ENCODE data around the gene YES1. TPM values are rescaled to one million over a fixed set of nuclear protein-coding genes. Genes with fewer than 3 reads are reported as not detected.

The YES1 gene
- total RNA-seq, 2 donors from 2014 or later, result 62.8 to 78.8 TPM

- 100% methylated on average over 2 of the region's 2 CpGs; no CpG with 5 or more reads in 1 of the 2 experiments for WGBS, 2 experiments (ENCODE audit: insufficient coverage in 1 of 2, insufficient read length in 1 of 2)
- peaks cover 32% of the 10 kb centered on the region for H3K4me1 Mint-ChIP-seq
- no peak overlapping the region for H3K4me3 ChIP-seq (ENCODE audit: low read length)
- no peaks in the 10 kb centered on the region for H3K9me3 Mint-ChIP-seq
- no peak for TF ChIP-seq CTCF (conservative IDR thresholded peaks at IDR 0.05)
- no peaks in the 10 kb centered on the region for H3K36me3 ChIP-seq (ENCODE audit: control insufficient read depth, insufficient read depth, low read length)
- DNase-seq, result no peak
- H3K4me3 Mint-ChIP-seq, result no peak overlapping the region
- no peak overlapping the region for H3K27ac ChIP-seq (ENCODE audit: low read depth, low read length)
- no peak overlapping the region for H3K27ac Mint-ChIP-seq
- H3K27me3 Mint-ChIP-seq (ENCODE audit: insufficient read depth), result no peaks in the 10 kb centered on the region
- H3K9me3 ChIP-seq (ENCODE audit: control insufficient read depth, low read length), result no peaks in the 10 kb centered on the region
- no peak overlapping the region for H3K9ac ChIP-seq (ENCODE audit: extremely low read depth, low read length, poor library complexity, severe bottlenecking)
- H3K36me3 Mint-ChIP-seq (ENCODE audit: low read depth), result no peaks in the 10 kb centered on the region
- H3K27me3 ChIP-seq (ENCODE audit: control insufficient read depth, insufficient read depth, low read length, poor library complexity, severe bottlenecking), result no peaks in the 10 kb centered on the region
- H3K4me1 ChIP-seq (ENCODE audit: control insufficient read depth, insufficient read depth, low read length), result no peaks in the 10 kb centered on the region
Measured at GRCh38 chr18:808502-808901, 3.5 kb downstream of the YES1 start.

GRCh38 chr18:808086-808485 lies 4.0 kb downstream of the YES1 start:
- no peak overlapping the region for H3K4me3 ChIP-seq (ENCODE audit: low read length)
- TF ChIP-seq CTCF (conservative IDR thresholded peaks at IDR 0.05), result no peak
- no peak overlapping the region for H3K9ac ChIP-seq (ENCODE audit: extremely low read depth, low read length, poor library complexity, severe bottlenecking)
- no peak overlapping the region for H3K27ac ChIP-seq (ENCODE audit: low read depth, low read length)
- no peak overlapping the region for H3K4me3 Mint-ChIP-seq
- H3K9me3 Mint-ChIP-seq, result no peaks in the 10 kb centered on the region
- WGBS, 2 experiments (ENCODE audit: insufficient coverage in 1 of 2, insufficient read length in 1 of 2), result 80 to 95% methylated on average over 3 to 4 of the region's 5 CpGs
- H3K4me1 Mint-ChIP-seq, result peaks cover 29% of the 10 kb centered on the region
- H3K27ac Mint-ChIP-seq, result no peak overlapping the region
- H3K36me3 ChIP-seq (ENCODE audit: control insufficient read depth, insufficient read depth, low read length), result no peaks in the 10 kb centered on the region
- H3K27me3 ChIP-seq (ENCODE audit: control insufficient read depth, insufficient read depth, low read length, poor library complexity, severe bottlenecking), result no peaks in the 10 kb centered on the region
- H3K36me3 Mint-ChIP-seq (ENCODE audit: low read depth), result no peaks in the 10 kb centered on the region
- no peak for DNase-seq
- no peaks in the 10 kb centered on the region for H3K27me3 Mint-ChIP-seq (ENCODE audit: insufficient read depth)
- no peaks in the 10 kb centered on the region for H3K9me3 ChIP-seq (ENCODE audit: control insufficient read depth, low read length)
- H3K4me1 ChIP-seq (ENCODE audit: control insufficient read depth, insufficient read depth, low read length), result no peaks in the 10 kb centered on the region

- H3K4me3 ChIP-seq (ENCODE audit: low read length), result no peak overlapping the region
- no peaks in the 10 kb centered on the region for H3K36me3 ChIP-seq (ENCODE audit: control insufficient read depth, insufficient read depth, low read length)
- no peak overlapping the region for H3K4me3 Mint-ChIP-seq
- H3K4me1 ChIP-seq (ENCODE audit: control insufficient read depth, insufficient read depth, low read length), result no peaks in the 10 kb centered on the region
- no peak overlapping the region for H3K9ac ChIP-seq (ENCODE audit: extremely low read depth, low read length, poor library complexity, severe bottlenecking)
- H3K27me3 ChIP-seq (ENCODE audit: control insufficient read depth, insufficient read depth, low read length, poor library complexity, severe bottlenecking), result no peaks in the 10 kb centered on the region
- no peaks in the 10 kb centered on the region for H3K9me3 Mint-ChIP-seq
- WGBS, 2 experiments (ENCODE audit: insufficient coverage in 1 of 2, insufficient read length in 1 of 2), result 95% methylated on average over 2 of the region's 2 CpGs; no CpG with 5 or more reads in 1 of the 2 experiments
- H3K9me3 ChIP-seq (ENCODE audit: control insufficient read depth, low read length), result no peaks in the 10 kb centered on the region
- no peak overlapping the region for H3K27ac Mint-ChIP-seq
- no peaks in the 10 kb centered on the region for H3K27me3 Mint-ChIP-seq (ENCODE audit: insufficient read depth)
- DNase-seq, result no peak
- no peaks in the 10 kb centered on the region for H3K36me3 Mint-ChIP-seq (ENCODE audit: low read depth)
- peaks cover 26% of the 10 kb centered on the region for H3K4me1 Mint-ChIP-seq
- no peak for TF ChIP-seq CTCF (conservative IDR thresholded peaks at IDR 0.05)
- H3K27ac ChIP-seq (ENCODE audit: low read depth, low read length), result no peak overlapping the region
Measured at GRCh38 chr18:805755-806110, 6.3 kb downstream of the YES1 start.

Data from endodermal cell (in vitro differentiated cells).